ENCODE measurements around the gene ADD3.

DNA sequence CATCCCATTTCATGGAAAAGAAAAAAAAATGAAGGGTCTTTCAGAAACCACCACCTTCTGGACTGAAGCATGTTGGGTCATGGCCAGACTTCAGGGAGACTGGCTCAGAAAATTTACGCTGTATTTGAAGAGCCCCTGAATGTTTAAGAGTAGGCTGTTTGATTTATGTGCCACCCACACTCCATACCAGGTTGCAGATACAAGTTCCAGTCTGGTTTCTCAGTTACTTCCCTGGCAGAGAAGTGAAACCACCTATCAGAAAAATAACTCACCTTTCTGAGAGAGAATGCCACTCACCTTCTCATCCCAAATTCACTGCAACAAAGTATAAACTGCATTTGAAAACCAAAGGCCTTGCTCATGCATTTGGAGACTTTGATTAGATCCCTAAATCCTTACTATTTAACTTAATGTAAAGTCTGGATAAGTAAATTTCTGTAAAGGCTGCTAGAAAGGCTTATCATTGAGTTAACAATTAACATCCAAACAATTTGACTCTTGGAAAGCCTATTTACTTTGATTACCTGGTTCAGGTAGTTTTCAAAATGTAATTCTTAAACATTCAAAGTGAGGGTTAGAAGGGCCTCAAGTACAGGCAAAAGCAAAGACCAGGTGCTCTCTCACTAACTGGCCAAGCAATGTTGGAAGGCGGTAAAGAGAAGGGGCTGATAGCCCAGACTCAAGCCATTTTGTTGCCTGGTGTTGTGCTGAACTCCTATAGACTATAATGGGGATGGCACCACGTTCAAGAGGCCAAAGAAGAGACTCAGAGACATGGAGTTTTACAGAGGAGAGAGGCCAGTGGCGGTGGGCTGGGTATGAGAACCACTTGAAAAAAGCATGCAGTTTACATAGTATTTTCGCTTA is 12.8 kb upstream of the ADD3 start:
- TF ChIP-seq ZNF788 (CRISPR knock-in tag; IDR thresholded peaks at IDR 0.05; ENCODE audit: borderline replicate concordance) (no peak), RBM22 (optimal IDR thresholded peaks at IDR 0.05; ENCODE audit: low read length) (no peak), BCL6 (CRISPR knock-in tag; IDR thresholded peaks at IDR 0.05) (no peak), TP53 (CRISPR knock-in tag; conservative IDR thresholded peaks at IDR 0.05) (no peak), POLR2A (IDR thresholded peaks at IDR 0.05; ENCODE audit: insufficient read depth in 1 of 2, low read depth in 2 of 2, low read length in 2 of 2) (no peak), ZNF367 (CRISPR knock-in tag; IDR thresholded peaks at IDR 0.05; ENCODE audit: borderline replicate concordance) (no peak), CC2D1A (CRISPR knock-in tag; IDR thresholded peaks at IDR 0.05) (no peak), ZNF747 (CRISPR knock-in tag; IDR thresholded peaks at IDR 0.05; ENCODE audit: borderline replicate concordance) (no peak)
- TF ChIP-seq, protein P1, sequence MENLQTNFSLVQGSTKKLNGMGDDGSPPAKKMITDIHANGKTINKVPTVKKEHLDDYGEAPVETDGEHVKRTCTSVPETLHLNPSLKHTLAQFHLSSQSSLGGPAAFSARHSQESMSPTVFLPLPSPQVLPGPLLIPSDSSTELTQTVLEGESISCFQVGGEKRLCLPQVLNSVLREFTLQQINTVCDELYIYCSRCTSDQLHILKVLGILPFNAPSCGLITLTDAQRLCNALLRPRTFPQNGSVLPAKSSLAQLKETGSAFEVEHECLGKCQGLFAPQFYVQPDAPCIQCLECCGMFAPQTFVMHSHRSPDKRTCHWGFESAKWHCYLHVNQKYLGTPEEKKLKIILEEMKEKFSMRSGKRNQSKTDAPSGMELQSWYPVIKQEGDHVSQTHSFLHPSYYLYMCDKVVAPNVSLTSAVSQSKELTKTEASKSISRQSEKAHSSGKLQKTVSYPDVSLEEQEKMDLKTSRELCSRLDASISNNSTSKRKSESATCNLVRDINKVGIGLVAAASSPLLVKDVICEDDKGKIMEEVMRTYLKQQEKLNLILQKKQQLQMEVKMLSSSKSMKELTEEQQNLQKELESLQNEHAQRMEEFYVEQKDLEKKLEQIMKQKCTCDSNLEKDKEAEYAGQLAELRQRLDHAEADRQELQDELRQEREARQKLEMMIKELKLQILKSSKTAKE (CRISPR knock-in tag; IDR thresholded peaks at IDR 0.05; ENCODE audit: borderline replicate concordance): no peak
- TF ChIP-seq, protein P2, sequence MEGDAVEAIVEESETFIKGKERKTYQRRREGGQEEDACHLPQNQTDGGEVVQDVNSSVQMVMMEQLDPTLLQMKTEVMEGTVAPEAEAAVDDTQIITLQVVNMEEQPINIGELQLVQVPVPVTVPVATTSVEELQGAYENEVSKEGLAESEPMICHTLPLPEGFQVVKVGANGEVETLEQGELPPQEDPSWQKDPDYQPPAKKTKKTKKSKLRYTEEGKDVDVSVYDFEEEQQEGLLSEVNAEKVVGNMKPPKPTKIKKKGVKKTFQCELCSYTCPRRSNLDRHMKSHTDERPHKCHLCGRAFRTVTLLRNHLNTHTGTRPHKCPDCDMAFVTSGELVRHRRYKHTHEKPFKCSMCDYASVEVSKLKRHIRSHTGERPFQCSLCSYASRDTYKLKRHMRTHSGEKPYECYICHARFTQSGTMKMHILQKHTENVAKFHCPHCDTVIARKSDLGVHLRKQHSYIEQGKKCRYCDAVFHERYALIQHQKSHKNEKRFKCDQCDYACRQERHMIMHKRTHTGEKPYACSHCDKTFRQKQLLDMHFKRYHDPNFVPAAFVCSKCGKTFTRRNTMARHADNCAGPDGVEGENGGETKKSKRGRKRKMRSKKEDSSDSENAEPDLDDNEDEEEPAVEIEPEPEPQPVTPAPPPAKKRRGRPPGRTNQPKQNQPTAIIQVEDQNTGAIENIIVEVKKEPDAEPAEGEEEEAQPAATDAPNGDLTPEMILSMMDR (CRISPR knock-in tag; IDR thresholded peaks at IDR 0.05): no peak
- TF ChIP-seq, protein P3, sequence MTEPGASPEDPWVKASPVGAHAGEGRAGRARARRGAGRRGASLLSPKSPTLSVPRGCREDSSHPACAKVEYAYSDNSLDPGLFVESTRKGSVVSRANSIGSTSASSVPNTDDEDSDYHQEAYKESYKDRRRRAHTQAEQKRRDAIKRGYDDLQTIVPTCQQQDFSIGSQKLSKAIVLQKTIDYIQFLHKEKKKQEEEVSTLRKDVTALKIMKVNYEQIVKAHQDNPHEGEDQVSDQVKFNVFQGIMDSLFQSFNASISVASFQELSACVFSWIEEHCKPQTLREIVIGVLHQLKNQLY (CRISPR knock-in tag; IDR thresholded peaks at IDR 0.05): no peak
- TF ChIP-seq, protein P4, sequence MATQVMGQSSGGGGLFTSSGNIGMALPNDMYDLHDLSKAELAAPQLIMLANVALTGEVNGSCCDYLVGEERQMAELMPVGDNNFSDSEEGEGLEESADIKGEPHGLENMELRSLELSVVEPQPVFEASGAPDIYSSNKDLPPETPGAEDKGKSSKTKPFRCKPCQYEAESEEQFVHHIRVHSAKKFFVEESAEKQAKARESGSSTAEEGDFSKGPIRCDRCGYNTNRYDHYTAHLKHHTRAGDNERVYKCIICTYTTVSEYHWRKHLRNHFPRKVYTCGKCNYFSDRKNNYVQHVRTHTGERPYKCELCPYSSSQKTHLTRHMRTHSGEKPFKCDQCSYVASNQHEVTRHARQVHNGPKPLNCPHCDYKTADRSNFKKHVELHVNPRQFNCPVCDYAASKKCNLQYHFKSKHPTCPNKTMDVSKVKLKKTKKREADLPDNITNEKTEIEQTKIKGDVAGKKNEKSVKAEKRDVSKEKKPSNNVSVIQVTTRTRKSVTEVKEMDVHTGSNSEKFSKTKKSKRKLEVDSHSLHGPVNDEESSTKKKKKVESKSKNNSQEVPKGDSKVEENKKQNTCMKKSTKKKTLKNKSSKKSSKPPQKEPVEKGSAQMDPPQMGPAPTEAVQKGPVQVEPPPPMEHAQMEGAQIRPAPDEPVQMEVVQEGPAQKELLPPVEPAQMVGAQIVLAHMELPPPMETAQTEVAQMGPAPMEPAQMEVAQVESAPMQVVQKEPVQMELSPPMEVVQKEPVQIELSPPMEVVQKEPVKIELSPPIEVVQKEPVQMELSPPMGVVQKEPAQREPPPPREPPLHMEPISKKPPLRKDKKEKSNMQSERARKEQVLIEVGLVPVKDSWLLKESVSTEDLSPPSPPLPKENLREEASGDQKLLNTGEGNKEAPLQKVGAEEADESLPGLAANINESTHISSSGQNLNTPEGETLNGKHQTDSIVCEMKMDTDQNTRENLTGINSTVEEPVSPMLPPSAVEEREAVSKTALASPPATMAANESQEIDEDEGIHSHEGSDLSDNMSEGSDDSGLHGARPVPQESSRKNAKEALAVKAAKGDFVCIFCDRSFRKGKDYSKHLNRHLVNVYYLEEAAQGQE (IDR thresholded peaks at IDR 0.05; ENCODE audit: borderline replicate concordance in 1 of 2, low read depth in 1 of 2, low read length in 2 of 2): no peak

Data from HepG2 (cell line).